Lung microvascular endothelial cell (primary cell): ENCODE data around the gene KLF5. TPM values are rescaled to one million over a fixed set of nuclear protein-coding genes. Genes with fewer than 3 reads are reported as not detected.

Experiments
- DNase-seq, 2 donors: peaks; one replicate each; pipeline versions ENCODE4 v3.0.0 to v3.0.0-alpha.2; 2010; ENCODE audit warnings: low read depth in 2 of 2
- total RNA-seq: library from RNA; depleted of rRNA; stranded (reverse); fragments of >200 nt; gene quantifications from 2 replicates; pipeline ENCODE4 v1.2.1, GENCODE V29; 2014

The KLF5 gene
- total RNA-seq, 1 donor from 2014 or later: 1.8 TPM

DNA sequence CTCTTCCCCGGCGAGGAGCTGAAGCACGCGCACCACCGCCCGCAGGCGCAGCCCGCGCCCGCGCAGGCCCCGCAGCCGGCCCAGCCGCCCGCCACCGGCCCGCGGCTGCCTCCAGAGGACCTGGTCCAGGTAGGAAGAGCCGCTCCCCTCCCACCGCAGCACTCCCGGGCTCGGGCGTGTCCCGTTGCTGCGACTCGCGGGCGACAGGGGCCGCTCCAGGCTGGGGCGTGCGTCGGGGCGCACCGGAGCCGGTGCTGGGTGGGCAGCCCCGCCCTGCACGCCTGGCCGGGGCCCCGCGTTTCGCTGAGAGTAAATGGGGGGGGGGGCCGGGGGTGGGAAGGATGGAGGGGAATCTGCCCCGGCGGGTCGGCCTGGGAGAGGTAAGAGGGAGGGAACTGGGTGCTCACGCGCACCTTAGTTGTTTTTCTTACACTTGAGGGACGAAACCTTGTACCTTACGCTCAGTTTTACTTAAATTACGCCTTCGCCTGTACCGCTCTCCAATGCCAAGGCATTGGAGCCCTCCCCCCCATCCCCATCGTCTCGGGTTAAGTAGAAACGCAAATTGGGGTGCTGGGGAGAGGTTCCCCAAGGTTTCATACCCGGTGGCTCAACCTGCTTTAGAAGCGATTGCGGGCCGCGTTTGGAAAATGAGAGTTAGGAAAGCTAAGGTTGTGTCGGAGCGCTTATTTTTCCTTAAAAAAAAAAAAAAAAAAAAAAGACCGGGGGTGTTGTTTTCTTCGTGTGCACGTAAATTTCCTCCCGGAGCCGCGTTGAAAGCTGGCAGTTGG, 850 bp downstream of the KLF5 start:
- peak; percentile 20 to 78 for DNase-seq

- no peak for DNase-seq
Observed at GRCh38 chr13:73060251-73061160, 1.7 kb downstream of the KLF5 start.

- no peak for DNase-seq
Observed at GRCh38 chr13:73061473-73061872, 2.7 kb downstream of the KLF5 start.

DNA sequence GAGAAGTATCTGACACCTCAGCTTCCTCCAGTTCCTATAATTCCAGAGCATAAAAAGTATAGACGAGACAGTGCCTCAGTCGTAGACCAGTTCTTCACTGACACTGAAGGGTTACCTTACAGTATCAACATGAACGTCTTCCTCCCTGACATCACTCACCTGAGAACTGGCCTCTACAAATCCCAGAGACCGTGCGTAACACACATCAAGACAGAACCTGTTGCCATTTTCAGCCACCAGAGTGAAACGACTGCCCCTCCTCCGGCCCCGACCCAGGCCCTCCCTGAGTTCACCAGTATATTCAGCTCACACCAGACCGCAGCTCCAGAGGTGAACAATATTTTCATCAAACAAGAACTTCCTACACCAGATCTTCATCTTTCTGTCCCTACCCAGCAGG, 3.1 kb downstream of the KLF5 start:
- DNase-seq: no peak

DNA sequence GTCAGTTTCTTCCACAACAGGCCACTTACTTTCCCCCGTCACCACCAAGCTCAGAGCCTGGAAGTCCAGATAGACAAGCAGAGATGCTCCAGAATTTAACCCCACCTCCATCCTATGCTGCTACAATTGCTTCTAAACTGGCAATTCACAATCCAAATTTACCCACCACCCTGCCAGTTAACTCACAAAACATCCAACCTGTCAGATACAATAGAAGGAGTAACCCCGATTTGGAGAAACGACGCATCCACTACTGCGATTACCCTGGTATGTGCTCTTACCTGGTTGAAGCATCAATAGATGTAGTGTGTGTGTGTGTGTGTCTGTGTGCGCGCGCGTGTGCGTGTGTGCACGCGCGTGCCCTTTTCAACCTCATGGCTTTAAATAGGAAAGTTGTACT, 3.7 kb downstream of the KLF5 start:
- no peak for DNase-seq

DNA sequence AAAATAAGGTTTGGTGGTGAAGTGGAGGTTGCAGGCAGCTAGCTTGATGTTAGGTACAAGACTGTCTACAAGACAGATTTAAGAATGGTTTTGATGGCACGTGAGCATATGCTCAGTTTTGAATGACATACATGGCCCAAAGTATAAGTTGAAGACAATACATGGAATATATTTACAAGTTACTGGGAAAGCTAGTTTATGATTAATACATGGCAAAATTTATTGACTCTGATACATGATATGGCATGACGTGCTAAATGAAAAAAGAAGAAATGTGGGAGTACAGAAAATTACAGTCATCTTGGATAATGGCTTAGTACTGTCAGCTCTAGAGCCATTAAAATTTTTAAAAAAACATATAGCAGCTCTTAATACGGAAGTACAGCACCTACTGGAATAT, 4.4 kb downstream of the KLF5 start:
- no peak for DNase-seq

- DNase-seq: peak in 1 of 2 donors; percentile 24
Observed at GRCh38 chr13:73065036-73065435, 6.2 kb downstream of the KLF5 start.

DNA sequence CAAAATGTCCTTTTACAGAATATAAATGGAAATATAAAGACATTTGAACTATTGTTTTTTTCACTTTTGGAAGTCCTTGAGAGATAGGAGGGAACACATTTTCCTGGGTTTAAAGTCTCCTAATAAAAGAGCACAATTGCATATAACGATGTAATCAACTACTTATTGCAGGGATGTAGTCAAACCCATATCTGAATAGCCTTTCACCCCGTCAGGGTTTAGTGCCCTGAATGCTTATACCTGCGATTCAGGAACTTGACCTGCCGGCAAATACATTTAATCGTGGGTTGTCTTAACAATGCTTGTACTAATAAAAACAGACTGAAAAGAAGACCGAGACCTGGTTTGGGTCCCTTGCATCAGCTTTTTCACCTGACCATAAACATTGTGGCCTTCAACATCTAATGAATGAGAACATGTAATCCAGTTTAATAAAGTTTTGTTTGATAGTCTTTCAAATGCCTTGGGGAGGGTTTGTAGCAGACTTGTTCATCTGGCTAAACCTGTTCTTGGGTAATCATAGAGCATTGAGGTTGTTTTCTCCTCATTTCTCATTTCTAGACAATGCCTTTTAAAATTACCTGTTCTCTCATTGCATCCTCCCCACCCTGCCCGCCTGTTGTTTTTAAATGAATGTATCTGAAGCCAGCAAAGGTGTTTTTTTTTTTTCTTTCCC, 7.0 kb downstream of the KLF5 start:
- no peak for DNase-seq

DNA sequence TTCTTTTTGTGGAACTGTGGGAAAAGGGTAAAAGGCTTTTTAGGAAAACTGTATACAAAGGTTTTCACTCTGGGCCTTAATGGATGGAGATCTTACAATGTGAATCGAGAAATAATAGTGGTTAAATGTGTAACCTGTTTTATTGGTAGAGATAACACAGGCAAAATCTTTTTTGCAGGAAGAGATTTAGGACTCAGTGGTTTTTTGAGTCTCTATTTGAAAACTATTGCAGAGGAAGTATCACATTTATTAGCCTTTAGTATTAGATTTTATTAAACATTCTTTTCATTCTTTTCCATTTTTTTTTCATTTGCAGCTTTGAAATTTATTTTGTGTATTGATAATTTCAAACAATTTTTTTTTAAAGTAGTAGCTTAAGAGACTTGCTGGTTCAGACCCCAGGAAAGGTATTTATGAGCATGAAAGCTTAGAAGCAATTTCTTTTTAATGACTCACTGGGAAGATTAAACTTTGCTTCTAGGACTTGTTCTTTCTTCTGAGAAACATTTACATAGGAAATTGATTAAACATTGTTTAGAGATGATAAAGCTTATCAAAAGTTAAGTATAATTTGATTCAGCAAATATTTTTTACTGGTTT, 10.5 kb downstream of the KLF5 start:
- no peak for DNase-seq

- DNase-seq: no peak
Observed at GRCh38 chr13:73070451-73071098, 11.8 kb downstream of the KLF5 start.

- no peak for DNase-seq
Observed at GRCh38 chr13:73072239-73072900, 13.6 kb downstream of the KLF5 start.

DNA sequence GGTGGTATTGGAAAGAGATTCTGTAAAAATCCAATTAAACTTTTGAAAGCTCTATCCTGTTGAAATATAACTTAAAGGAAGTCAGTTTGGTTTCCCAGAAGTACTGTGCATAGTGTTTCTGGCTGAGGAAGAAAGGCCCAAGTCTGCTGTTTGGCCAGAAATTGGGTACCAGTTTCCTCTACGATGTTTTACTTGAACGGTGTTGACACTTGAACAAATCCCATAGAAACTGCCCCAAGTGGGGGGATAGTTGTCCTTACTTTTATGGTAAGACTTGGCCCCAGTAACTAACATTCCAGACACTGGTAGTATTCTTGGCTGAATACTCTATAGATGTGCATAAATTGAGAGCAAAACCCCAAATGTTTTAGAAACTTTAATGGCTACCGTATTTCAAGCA, 14.2 kb downstream of the KLF5 start:
- DNase-seq: no peak

DNA sequence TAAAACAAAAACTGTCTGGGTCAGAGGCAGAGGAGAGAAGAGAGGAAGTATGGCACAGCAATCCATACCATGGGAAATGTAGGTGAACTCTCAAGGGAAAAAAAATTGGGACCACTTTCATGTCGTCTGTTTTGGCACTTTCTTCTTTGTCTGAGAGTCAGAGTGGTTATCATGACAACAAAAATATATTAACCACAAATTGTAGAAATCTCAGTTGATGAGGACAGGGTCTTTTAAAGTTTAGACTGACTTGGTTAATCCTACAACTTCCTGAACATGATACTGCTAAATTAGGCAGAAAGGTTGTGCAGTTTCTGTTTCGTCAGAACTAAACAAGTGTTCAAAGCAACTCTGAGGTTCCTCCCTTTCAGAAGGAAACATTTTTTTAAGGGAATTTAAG, 15.2 kb downstream of the KLF5 start:
- no peak for DNase-seq

DNA sequence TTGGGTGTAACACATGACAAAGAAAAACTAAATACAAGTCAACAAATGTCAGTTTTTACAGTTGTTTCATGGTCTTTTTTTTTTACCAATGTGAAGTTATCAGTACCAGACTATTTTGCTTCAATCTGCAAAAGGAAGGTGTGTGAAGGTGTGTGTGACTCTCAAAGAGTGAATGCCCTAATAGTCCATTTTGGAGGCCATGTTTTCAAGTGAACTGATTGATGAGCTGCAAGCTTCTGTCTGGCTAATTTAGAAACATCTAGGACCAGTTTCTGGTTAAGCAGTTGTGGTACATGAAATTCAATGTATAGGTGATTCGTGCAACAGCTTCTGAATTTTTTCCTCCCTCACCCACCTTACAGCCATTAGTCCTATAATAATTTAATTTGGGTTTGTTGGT, 16.1 kb downstream of the KLF5 start:
- DNase-seq: no peak

DNA sequence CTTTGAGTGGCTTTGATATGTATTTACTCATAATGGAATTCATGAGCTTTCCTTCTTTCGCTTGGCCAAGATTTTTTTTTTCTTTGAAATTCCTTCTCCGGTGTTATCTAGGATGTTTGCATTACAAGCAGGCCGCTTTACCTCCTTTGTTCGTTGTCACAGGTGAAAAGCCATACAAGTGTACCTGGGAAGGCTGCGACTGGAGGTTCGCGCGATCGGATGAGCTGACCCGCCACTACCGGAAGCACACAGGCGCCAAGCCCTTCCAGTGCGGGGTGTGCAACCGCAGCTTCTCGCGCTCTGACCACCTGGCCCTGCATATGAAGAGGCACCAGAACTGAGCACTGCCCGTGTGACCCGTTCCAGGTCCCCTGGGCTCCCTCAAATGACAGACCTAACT, 16.7 kb downstream of the KLF5 start:
- DNase-seq: peak in 1 of 2 donors; percentile 26

- no peak for DNase-seq
Observed at GRCh38 chr13:73075954-73076353, 17.1 kb downstream of the KLF5 start.

GRCh38 chr13:73077865-73078264, 19.1 kb downstream of the KLF5 start:
- no peak for DNase-seq

- no peak for DNase-seq
Observed at GRCh38 chr13:73079359-73079758, 20.6 kb downstream of the KLF5 start.

- DNase-seq: no peak
Observed at GRCh38 chr13:73081256-73081915, 22.6 kb downstream of the KLF5 start.

DNA sequence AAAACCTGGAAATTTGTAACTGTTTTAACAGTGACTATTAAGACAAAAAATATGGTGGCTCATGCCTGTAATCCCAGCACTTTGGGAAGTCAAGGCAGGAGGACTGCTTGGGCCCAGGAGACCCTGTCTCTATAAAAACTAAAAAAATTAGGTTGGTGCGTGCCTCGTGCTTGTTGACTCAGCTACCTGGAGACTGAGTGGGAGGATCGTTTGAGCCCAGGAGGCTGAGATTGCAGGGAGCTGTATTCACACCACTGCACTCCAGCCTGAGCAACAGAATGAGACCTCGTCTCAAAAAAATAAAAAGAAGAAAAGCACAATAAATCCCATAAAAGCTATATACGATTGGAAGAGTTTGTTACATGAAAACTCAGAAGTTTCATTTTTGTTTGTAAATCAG, 23.7 kb downstream of the KLF5 start:
- no peak for DNase-seq
